NB4 (cell line): ENCODE data around the gene CFAP100.

ENCODE experiments used
- DNase-seq: peaks from one replicate; pipeline ENCODE4 v3.0.0; 2010; ENCODE audit warnings: low read depth
- H3K4me3 ChIP-seq: one replicate; pipeline ENCODE4 v1.5.1; 2011; ENCODE audit warnings: mild to moderate bottlenecking, low read depth, low read length, moderate library complexity
- MYC ChIP-seq: IDR thresholded peaks from 2 replicates; pipeline ENCODE4 v1.6.1; 2011; ENCODE audit warnings: low read depth, low read length
- POLR2A ChIP-seq: IDR thresholded peaks from 2 replicates; pipeline ENCODE4 v1.6.1; 2011; ENCODE audit warnings: mild to moderate bottlenecking; ENCODE audit not compliant: insufficient read length; ENCODE audit errors: extremely low read depth
- TF ChIP-seq, protein P1 (sequence below): IDR thresholded peaks from one replicate; pipeline ENCODE4 v1.5.1; 2012; ENCODE audit warnings: low read depth, low read length
- TF ChIP-seq, protein P2 (sequence below): IDR thresholded peaks from 2 replicates; pipeline ENCODE4 v1.6.1; 2011; ENCODE audit warnings: low read depth, low read length

Gene CFAP100

DNA sequence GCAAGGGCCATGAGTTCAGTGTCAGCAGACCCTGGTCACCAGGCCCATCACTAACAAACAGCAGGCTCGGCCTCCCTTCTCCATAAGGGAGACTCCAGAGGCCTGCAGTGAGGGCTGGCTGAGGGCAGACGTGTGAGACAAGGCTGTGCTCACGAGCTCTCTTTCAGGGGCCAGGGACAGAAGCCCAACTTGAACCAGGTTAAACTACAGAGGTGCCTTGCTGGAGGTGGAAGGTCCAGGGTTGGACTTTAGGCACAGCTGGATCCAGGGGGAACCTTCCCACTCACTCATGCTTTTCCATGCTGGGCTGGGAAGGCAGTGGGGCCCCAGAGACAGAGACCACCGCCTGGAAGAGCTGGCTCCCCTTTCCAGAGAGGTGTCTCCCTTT, 19.0 kb downstream of the CFAP100 start:
- no peak overlapping the region for H3K4me3 ChIP-seq
- TF ChIP-seq POLR2A (no peak), MYC (no peak)
- TF ChIP-seq, protein P1, sequence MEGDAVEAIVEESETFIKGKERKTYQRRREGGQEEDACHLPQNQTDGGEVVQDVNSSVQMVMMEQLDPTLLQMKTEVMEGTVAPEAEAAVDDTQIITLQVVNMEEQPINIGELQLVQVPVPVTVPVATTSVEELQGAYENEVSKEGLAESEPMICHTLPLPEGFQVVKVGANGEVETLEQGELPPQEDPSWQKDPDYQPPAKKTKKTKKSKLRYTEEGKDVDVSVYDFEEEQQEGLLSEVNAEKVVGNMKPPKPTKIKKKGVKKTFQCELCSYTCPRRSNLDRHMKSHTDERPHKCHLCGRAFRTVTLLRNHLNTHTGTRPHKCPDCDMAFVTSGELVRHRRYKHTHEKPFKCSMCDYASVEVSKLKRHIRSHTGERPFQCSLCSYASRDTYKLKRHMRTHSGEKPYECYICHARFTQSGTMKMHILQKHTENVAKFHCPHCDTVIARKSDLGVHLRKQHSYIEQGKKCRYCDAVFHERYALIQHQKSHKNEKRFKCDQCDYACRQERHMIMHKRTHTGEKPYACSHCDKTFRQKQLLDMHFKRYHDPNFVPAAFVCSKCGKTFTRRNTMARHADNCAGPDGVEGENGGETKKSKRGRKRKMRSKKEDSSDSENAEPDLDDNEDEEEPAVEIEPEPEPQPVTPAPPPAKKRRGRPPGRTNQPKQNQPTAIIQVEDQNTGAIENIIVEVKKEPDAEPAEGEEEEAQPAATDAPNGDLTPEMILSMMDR = no peak
- TF ChIP-seq, protein P2, sequence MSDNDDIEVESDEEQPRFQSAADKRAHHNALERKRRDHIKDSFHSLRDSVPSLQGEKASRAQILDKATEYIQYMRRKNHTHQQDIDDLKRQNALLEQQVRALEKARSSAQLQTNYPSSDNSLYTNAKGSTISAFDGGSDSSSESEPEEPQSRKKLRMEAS = no peak
- DNase-seq = no peak

DNA sequence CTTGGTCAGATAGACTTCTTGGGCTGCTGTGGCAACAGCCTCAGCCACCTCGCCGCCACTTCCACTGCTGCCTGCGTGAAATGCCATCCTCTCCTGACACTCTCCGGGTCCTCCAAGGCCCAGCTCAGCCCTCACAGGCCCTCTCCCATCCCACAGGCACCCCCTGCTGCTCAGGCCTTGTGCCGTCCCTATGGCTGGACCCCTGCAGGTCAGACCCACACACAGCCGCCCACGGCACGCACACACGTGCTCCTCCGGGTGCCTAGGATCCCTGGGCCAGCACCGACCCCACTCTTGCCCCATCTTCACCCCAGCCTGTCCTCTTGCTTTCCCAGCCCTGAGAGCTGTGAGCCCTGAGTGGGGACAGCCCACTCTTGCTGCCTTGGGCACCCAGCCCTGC, 19.7 kb downstream of the CFAP100 start:
- DNase-seq = no peak
- TF ChIP-seq POLR2A (no peak), MYC (no peak)
- TF ChIP-seq, protein P2 = no peak
- TF ChIP-seq, protein P1 = no peak
- no peak overlapping the region for H3K4me3 ChIP-seq

DNA sequence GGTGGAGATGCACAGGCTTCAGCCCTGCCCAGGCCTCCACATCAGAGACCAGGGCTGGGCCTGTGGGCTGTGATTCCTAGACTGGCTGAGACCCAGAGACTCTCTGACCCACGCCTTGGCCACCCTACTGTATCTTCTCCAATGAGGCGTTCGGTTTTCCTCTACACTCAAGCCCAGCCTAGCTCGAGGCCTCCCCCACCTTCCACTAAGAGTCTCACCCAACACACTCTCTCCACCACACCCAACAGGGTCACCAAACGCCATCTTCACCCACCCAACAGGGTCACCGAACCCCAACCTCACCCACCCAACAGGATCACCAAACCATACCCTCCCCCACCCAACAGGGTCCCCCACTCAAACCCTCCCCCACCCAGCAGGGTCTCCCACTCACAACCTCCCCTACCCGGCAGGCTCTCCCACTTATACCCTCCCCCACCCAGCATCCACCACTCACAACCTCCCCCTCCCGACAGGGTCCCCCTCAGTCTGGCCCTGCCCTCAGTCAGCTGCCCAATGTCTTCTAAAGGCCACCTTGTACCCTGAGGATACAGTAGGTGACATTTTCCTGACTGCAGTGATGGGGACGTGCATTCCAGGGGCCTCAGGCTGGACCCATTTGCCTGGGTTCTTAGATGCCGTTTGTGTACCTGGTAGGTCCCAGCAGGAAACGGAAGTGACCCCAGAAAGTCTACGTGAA, 20.4 kb downstream of the CFAP100 start:
- TF ChIP-seq, protein P1 = no peak
- TF ChIP-seq MYC = no peak
- TF ChIP-seq, protein P2 = no peak
- TF ChIP-seq POLR2A = no peak
- no peak for DNase-seq

DNA sequence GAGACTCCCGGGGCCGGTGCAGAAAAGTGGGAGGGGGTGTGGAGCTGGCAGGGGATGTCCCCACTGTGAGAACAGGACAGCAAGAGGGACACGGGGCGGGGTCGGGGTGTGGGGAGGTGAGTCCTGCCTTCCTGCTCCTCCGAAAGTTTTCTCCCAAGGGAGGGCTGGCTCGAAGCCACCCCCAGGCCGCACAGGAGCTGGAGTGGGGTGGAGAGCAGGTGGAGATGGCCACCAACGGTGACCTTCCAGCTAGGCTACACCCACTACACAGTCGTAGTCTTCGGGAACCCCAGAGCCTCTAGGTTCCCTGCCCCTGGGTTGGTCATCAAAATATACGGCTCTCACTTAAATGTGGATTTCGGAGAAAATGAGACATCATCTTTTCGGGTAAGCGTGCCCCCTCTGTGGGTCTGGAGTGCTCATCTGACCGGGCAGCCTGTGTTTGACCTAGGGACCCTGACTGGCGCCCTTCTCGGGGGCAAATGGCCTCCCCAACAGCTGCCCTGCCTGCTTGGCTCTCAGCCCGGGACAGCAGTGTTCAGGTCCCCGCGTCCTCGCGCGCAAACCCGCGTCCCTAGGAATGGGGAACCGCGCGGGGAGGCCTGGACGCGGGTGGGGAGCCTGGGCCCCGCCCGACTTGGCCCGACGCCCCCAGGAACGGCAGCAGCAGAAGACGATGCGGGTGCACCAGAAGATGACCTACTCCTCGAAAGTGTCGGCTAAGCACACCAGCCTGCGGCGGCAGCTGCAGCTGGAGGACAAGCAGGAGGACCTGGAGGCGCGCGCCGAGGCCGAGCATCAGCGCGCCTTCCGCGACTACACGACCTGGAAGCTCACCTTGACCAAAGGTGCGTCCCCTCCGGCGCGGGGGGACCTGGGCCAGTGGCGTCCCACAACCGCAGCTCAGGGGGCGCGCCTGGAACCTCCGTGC, 21.2 kb downstream of the CFAP100 start:
- H3K4me3 ChIP-seq = no peak overlapping the region
- TF ChIP-seq MYC (no peak), POLR2A (no peak)
- TF ChIP-seq, protein P1 = no peak
- DNase-seq = no peak

More for the DNA sequence above, 20.4 kb downstream of the CFAP100 start:
- no peak overlapping the region for H3K4me3 ChIP-seq

DNA sequence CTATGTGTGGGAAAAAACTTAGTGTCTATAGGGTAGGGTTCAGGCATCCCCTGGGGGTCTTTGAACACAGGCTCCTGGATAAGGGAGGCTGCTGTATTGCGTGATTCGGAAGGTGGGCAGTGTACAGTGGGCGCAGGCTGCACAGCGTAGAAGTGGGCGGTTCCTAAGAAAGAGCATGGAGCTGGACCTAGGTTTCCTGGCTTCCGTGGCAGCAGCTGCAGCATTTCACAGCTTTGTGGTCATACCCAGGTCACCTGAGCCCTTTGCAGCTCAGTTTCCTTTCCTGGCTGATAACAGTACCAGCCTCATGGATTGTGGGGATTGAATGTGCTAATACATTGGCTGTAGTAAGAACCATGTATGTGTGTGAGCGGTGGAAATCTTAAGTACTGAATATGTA, 22.2 kb downstream of the CFAP100 start:
- DNase-seq = no peak
- H3K4me3 ChIP-seq = no peak overlapping the region
- TF ChIP-seq MYC = no peak
- TF ChIP-seq, protein P1 = no peak
- TF ChIP-seq, protein P2 = no peak
- TF ChIP-seq POLR2A = no peak
